ENCODE data around the gene SYNPO2.

SYNPO2 gene

GRCh38 chr4:119024102-119024501 is 135.4 kb downstream of the SYNPO2 start:
- no peaks in the 10 kb centered on the region for H4K20me1 ChIP-seq (ENCODE audit: insufficient read depth, low read length)

GRCh38 chr4:119025420-119025819 is 136.8 kb downstream of the SYNPO2 start:
- DNase-seq (no peak), ATAC-seq (ENCODE audit: insufficient read depth, low read depth) (no peak)
- Histone ChIP-seq H3K79me2 (ENCODE audit: insufficient read depth, low read length) (no peaks in the 10 kb centered on the region), H3K9me3 (ENCODE audit: insufficient read depth, low read length, severe bottlenecking) (no peaks in the 10 kb centered on the region), H3K9ac (ENCODE audit: low read depth, low read length) (no peak overlapping the region), H4K20me1 (ENCODE audit: insufficient read depth, low read length) (no peaks in the 10 kb centered on the region), H3K4me3 (ENCODE audit: low read depth in 1 of 2, low read length in 2 of 2) (no peak overlapping the region), H3K27ac (ENCODE audit: low read length) (no peak overlapping the region), H2AFZ (ENCODE audit: low read depth, low read length) (no peak overlapping the region), H3K36me3 (ENCODE audit: insufficient read depth, low read length) (no peaks in the 10 kb centered on the region), H3K4me1 (ENCODE audit: insufficient read depth, low read length) (no peaks in the 10 kb centered on the region), H3K4me2 (ENCODE audit: insufficient read depth, low read length) (no peak overlapping the region), H3K27me3 (ENCODE audit: insufficient read depth, low read length, poor library complexity) (peaks cover 9% of the 10 kb centered on the region)
- TF ChIP-seq, protein P1, sequence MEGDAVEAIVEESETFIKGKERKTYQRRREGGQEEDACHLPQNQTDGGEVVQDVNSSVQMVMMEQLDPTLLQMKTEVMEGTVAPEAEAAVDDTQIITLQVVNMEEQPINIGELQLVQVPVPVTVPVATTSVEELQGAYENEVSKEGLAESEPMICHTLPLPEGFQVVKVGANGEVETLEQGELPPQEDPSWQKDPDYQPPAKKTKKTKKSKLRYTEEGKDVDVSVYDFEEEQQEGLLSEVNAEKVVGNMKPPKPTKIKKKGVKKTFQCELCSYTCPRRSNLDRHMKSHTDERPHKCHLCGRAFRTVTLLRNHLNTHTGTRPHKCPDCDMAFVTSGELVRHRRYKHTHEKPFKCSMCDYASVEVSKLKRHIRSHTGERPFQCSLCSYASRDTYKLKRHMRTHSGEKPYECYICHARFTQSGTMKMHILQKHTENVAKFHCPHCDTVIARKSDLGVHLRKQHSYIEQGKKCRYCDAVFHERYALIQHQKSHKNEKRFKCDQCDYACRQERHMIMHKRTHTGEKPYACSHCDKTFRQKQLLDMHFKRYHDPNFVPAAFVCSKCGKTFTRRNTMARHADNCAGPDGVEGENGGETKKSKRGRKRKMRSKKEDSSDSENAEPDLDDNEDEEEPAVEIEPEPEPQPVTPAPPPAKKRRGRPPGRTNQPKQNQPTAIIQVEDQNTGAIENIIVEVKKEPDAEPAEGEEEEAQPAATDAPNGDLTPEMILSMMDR (IDR thresholded peaks at IDR 0.05; ENCODE audit: borderline replicate concordance, extremely low read depth, low read length, poor library complexity, severe bottlenecking): no peak
- TF ChIP-seq EZH2 (IDR thresholded peaks at IDR 0.05; ENCODE audit: borderline replicate concordance, low read depth, low read length, severe bottlenecking): no peak

More at GRCh38 chr4:119024102-119024501, 135.4 kb downstream of the SYNPO2 start:
- Histone ChIP-seq H3K9ac (ENCODE audit: low read depth, low read length) (no peak overlapping the region), H3K79me2 (ENCODE audit: insufficient read depth, low read length) (no peaks in the 10 kb centered on the region), H3K4me2 (ENCODE audit: insufficient read depth, low read length) (no peak overlapping the region), H3K4me1 (ENCODE audit: insufficient read depth, low read length) (no peaks in the 10 kb centered on the region), H3K36me3 (ENCODE audit: insufficient read depth, low read length) (no peaks in the 10 kb centered on the region), H3K9me3 (ENCODE audit: insufficient read depth, low read length, severe bottlenecking) (no peaks in the 10 kb centered on the region), H2AFZ (ENCODE audit: low read depth, low read length) (no peak overlapping the region), H3K27ac (ENCODE audit: low read length) (no peak overlapping the region), H3K4me3 (ENCODE audit: low read depth in 1 of 2, low read length in 2 of 2) (no peak overlapping the region), H3K27me3 (ENCODE audit: insufficient read depth, low read length, poor library complexity) (peaks cover 4% of the 10 kb centered on the region)
- ATAC-seq (ENCODE audit: insufficient read depth, low read depth): no peak
- DNase-seq: no peak
- TF ChIP-seq EZH2 (IDR thresholded peaks at IDR 0.05; ENCODE audit: borderline replicate concordance, low read depth, low read length, severe bottlenecking): no peak
- TF ChIP-seq, protein P1 (IDR thresholded peaks at IDR 0.05; ENCODE audit: borderline replicate concordance, extremely low read depth, low read length, poor library complexity, severe bottlenecking): no peak

GRCh38 chr4:119025916-119026661 is 137.4 kb downstream of the SYNPO2 start:
- Histone ChIP-seq H4K20me1 (ENCODE audit: insufficient read depth, low read length) (no peaks in the 10 kb centered on the region), H3K27ac (ENCODE audit: low read length) (no peak overlapping the region), H3K4me2 (ENCODE audit: insufficient read depth, low read length) (no peak overlapping the region), H3K4me3 (ENCODE audit: low read depth in 1 of 2, low read length in 2 of 2) (no peak overlapping the region), H3K36me3 (ENCODE audit: insufficient read depth, low read length) (no peaks in the 10 kb centered on the region), H3K9me3 (ENCODE audit: insufficient read depth, low read length, severe bottlenecking) (no peaks in the 10 kb centered on the region), H2AFZ (ENCODE audit: low read depth, low read length) (no peak overlapping the region), H3K4me1 (ENCODE audit: insufficient read depth, low read length) (no peaks in the 10 kb centered on the region), H3K79me2 (ENCODE audit: insufficient read depth, low read length) (no peaks in the 10 kb centered on the region), H3K27me3 (ENCODE audit: insufficient read depth, low read length, poor library complexity) (peaks cover 9% of the 10 kb centered on the region), H3K9ac (ENCODE audit: low read depth, low read length) (no peak overlapping the region)
- TF ChIP-seq, protein P1 (IDR thresholded peaks at IDR 0.05; ENCODE audit: borderline replicate concordance, extremely low read depth, low read length, poor library complexity, severe bottlenecking): no peak
- no peak for TF ChIP-seq EZH2 (IDR thresholded peaks at IDR 0.05; ENCODE audit: borderline replicate concordance, low read depth, low read length, severe bottlenecking)
- DNase-seq (no peak), ATAC-seq (ENCODE audit: insufficient read depth, low read depth) (no peak)

Data from DND-41 (cell line).